Measurements from ENCODE around the gene SLC16A6. TPM values are rescaled to one million over a fixed set of nuclear protein-coding genes. Genes with fewer than 3 reads are reported as not detected.
"Not testable (repeated sequence)": the region's sequence is repeated elsewhere in the genome, so short reads cannot be mapped to it uniquely, and the experiment has no call there.

SLC16A6 gene
- total and polyA plus RNA-seq, 8 donors = 0.02 to 1.0 (median 0.09) TPM

GRCh38 chr17:68314916-68315535 is 24.1 kb upstream of the SLC16A6 start:
- Histone ChIP-seq H3K27me3 (no peaks in the 10 kb centered on the region), H3K9me3 (no peaks in the 10 kb centered on the region), H3K4me1 (peaks cover 0 to 9% (median 0%) of the 10 kb centered on the region in 3 donors), H3K4me3 (no peak overlapping the region), H3K36me3 (no peaks in the 10 kb centered on the region), H3K27ac (no peak overlapping the region)
- TF ChIP-seq CTCF (IDR thresholded peaks at IDR 0.05) = no peak
- intact Hi-C loops (cut with DNase I) = no loop called here
- no peak for DNase-seq
- 91 to 93% methylated on average over 8 of the region's 8 CpGs for whole genome bisulfite sequencing, 2 donors
- FAIRE-seq = no peak
- peak in 1 of 4 donors; percentile 26 for ATAC-seq

GRCh38 chr17:68310152-68310551 is 19.2 kb upstream of the SLC16A6 start:
- ATAC-seq = no peak
- no peak for FAIRE-seq
- no peak for DNase-seq
- no peaks in the 10 kb centered on the region for H3K9me3 ChIP-seq
- H3K27ac ChIP-seq = no peak overlapping the region
- intact Hi-C loops (cut with DNase I) = no loop called here
- H3K36me3 ChIP-seq = no peaks in the 10 kb centered on the region
- H3K27me3 ChIP-seq = no peaks in the 10 kb centered on the region
- 91 to 96% methylated on average over 8 of the region's 8 CpGs for WGBS, 2 donors
- TF ChIP-seq CTCF (IDR thresholded peaks at IDR 0.05) = no peak
- H3K4me1 ChIP-seq = peaks cover 0 to 4% (median 0%) of the 10 kb centered on the region in 3 donors
- no peak overlapping the region for H3K4me3 ChIP-seq

GRCh38 chr17:68309066-68309670 is 18.2 kb upstream of the SLC16A6 start:
- H3K9me3 ChIP-seq; ATAC-seq; H3K27me3 ChIP-seq; H3K4me1 ChIP-seq; DNase-seq; H3K27ac ChIP-seq; intact Hi-C loops (cut with DNase I); H3K36me3 ChIP-seq; FAIRE-seq; H3K4me3 ChIP-seq: not testable (repeated sequence)
- 92 to 97% methylated on average over 28 of the region's 28 CpGs for WGBS, 2 donors

GRCh38 chr17:68308486-68308885 is 17.6 kb upstream of the SLC16A6 start:
- H3K4me3 ChIP-seq; H3K36me3 ChIP-seq; FAIRE-seq; ATAC-seq; DNase-seq; H3K27ac ChIP-seq; intact Hi-C loops (cut with DNase I); H3K4me1 ChIP-seq; H3K9me3 ChIP-seq; H3K27me3 ChIP-seq: not testable (repeated sequence)
- WGBS, 2 donors = 86 to 87% methylated on average over 6 of the region's 7 CpGs

GRCh38 chr17:68307443-68307842 is 16.5 kb upstream of the SLC16A6 start:
- H3K9me3 ChIP-seq = no peaks in the 10 kb centered on the region
- TF ChIP-seq CTCF (IDR thresholded peaks at IDR 0.05) = no peak
- no peak for DNase-seq
- intact Hi-C loops (cut with DNase I) = no loop called here
- no peak for ATAC-seq
- no peaks in the 10 kb centered on the region for H3K27me3 ChIP-seq
- WGBS, 2 donors = 90 to 95% methylated on average over 8 of the region's 8 CpGs
- H3K36me3 ChIP-seq = no peaks in the 10 kb centered on the region
- no peak overlapping the region for H3K4me3 ChIP-seq
- H3K27ac ChIP-seq = no peak overlapping the region
- no peak for FAIRE-seq
- H3K4me1 ChIP-seq = peaks cover 0 to 10% (median 0%) of the 10 kb centered on the region in 3 donors

- FAIRE-seq = no peak
- ATAC-seq = no peak
- no peak overlapping the region for H3K27ac ChIP-seq
- H3K36me3 ChIP-seq = no peaks in the 10 kb centered on the region
- peaks cover 0 to 10% (median 0%) of the 10 kb centered on the region in 3 donors for H3K4me1 ChIP-seq
- DNase-seq = no peak
- H3K27me3 ChIP-seq = no peaks in the 10 kb centered on the region
- intact Hi-C loops (cut with DNase I) = no loop called here
- H3K4me3 ChIP-seq = no peak overlapping the region
- no peak for TF ChIP-seq CTCF (IDR thresholded peaks at IDR 0.05)
- no peaks in the 10 kb centered on the region for H3K9me3 ChIP-seq
- WGBS, 2 donors = 72 to 81% methylated on average over 6 of the region's 6 CpGs
These were observed 15.9 kb upstream of the SLC16A6 start for GRCh38 chr17:68306819-68307218.

All from pancreas (tissue), 10 donors.